ENCODE measurements around the gene ZP3. TPM values are rescaled to one million over a fixed set of nuclear protein-coding genes. Genes with fewer than 3 reads are reported as not detected.
A peak's percentile ranks its signal among the peaks of the same experiment; 100 is the strongest.
"Not testable (repeated sequence)": the region's sequence is repeated elsewhere in the genome, so short reads cannot be mapped to it uniquely, and the experiment has no call there.

ZP3 gene
- total RNA-seq, 1 donor from 2014 or later, result 6.0 TPM

DNA sequence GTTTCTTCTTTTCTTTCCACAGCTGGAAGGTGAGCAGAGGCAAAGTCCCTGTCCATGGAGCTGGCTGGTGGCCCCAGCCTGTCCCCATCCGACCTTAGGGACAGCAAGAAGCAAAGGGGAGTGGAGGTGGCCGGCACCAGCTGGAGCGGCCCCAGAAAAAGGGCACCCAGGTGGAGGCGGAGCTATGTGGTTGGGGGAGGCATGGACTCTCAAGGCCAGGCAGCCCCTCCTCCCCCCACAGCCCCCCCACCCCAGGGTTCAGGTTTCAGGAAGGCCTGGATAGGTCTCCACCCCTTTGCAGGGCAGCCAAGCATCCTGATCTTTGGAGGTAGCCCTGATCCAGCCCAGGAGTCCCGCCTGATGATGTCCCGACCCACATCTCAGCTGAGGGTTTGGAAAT lies 15.2 kb upstream of the ZP3 start, which contains the start of gene SSC4D:
Gene SSC4D, minus strand, starts transcription at position 161 of the 400 bp plus-strand sequence. CDS start 5,258 bp downstream, outside the sequence.
- no peaks in the 10 kb centered on the region for H3K27me3 ChIP-seq (ENCODE audit: control insufficient read depth, insufficient read depth, low read length)
- H3K4me3 ChIP-seq (ENCODE audit: low read depth, low read length), result peak within 1 kb of the TSS; percentile 9
- H3K36me3 ChIP-seq (ENCODE audit: control insufficient read depth, insufficient read depth, low read length), result no peaks in the 10 kb centered on the region
- DNase-seq (ENCODE audit: low read depth), result no peak
- TF ChIP-seq, protein P1, sequence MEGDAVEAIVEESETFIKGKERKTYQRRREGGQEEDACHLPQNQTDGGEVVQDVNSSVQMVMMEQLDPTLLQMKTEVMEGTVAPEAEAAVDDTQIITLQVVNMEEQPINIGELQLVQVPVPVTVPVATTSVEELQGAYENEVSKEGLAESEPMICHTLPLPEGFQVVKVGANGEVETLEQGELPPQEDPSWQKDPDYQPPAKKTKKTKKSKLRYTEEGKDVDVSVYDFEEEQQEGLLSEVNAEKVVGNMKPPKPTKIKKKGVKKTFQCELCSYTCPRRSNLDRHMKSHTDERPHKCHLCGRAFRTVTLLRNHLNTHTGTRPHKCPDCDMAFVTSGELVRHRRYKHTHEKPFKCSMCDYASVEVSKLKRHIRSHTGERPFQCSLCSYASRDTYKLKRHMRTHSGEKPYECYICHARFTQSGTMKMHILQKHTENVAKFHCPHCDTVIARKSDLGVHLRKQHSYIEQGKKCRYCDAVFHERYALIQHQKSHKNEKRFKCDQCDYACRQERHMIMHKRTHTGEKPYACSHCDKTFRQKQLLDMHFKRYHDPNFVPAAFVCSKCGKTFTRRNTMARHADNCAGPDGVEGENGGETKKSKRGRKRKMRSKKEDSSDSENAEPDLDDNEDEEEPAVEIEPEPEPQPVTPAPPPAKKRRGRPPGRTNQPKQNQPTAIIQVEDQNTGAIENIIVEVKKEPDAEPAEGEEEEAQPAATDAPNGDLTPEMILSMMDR (IDR thresholded peaks at IDR 0.05; ENCODE audit: insufficient read depth, low read length, poor library complexity, severe bottlenecking), result no peak

DNA sequence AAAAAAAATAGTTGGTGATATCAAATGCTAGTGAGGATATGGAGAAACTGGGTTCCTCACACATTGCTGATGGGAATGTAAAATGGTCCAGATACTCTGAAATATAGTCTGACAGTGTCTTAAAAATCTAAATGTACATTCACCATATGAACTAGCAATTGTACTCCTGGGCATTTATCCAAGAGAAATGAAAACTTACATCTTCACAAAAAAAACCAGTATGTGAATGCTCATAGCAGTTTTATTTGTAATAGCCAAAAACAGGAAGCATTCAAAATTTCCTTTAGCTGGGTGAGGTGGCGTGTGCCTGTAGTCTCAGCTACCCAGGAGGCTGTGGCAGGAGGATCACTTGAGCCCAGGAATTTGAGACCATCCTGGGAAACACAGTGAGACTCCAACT lies 13.1 kb upstream of the ZP3 start:
- Histone ChIP-seq H3K4me3 (ENCODE audit: low read depth, low read length) (no peak overlapping the region), H3K27me3 (ENCODE audit: control insufficient read depth, insufficient read depth, low read length) (no peaks in the 10 kb centered on the region), H3K36me3 (ENCODE audit: control insufficient read depth, insufficient read depth, low read length) (no peaks in the 10 kb centered on the region)
- DNase-seq (ENCODE audit: low read depth), result no peak
- TF ChIP-seq, protein P1 (IDR thresholded peaks at IDR 0.05; ENCODE audit: insufficient read depth, low read length, poor library complexity, severe bottlenecking), result no peak

DNA sequence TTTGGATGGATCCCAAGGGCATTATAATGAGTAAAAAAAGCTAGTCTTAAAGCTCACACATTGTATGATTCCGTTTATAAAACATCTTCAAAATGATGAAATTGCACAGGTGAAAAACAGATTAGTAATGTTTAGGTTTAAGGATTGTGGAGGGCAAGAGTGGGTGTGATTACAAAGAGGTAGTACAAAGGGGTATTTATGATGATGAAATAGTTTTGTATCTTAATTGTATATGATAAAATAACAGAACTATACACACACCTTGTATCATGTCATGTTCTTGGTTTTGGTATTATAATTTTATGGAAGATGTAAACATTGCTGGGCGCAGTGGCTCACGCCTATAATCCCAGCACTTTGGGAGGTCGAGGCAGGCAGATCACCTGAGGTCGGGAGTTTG lies 12.5 kb upstream of the ZP3 start:
- Histone ChIP-seq H3K4me3 (ENCODE audit: low read depth, low read length) (no peak overlapping the region), H3K36me3 (ENCODE audit: control insufficient read depth, insufficient read depth, low read length) (no peaks in the 10 kb centered on the region), H3K27me3 (ENCODE audit: control insufficient read depth, insufficient read depth, low read length) (no peaks in the 10 kb centered on the region)
- DNase-seq (ENCODE audit: low read depth), result no peak
- TF ChIP-seq, protein P1 (IDR thresholded peaks at IDR 0.05; ENCODE audit: insufficient read depth, low read length, poor library complexity, severe bottlenecking), result no peak

DNA sequence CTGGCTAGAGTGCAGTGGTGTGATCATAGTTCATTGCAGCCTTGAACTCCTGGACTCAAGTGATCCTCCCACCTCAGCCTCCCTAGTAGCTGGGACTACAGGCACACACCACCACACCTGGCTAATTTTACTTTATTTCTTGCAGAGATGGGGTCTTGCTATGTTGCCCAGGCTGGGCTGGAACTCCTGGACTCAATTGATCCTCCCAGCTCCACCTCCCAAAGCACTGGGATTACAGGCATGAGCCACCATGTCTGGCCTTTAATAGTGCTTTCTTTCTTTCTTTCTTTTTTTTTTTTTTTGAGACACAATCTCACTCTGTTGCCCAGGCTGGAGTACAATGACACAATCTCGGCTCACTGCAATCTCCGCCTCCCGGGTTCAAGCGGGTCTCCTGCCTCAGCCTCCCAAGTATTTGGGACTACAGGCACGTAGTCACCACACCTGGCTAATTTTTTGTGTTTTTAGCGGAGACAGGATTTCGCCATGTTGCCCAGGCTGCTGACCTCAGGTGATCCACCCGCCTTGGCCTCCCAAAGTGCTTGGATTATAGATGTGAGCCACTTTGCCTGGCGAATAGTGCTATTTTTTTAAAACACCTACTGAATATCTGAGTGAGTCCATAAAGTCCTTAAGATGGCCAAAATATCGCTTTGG lies 7.0 kb upstream of the ZP3 start:
- not testable (repeated sequence) for H3K4me3 ChIP-seq (ENCODE audit: low read depth, low read length); H3K27me3 ChIP-seq (ENCODE audit: control insufficient read depth, insufficient read depth, low read length); H3K36me3 ChIP-seq (ENCODE audit: control insufficient read depth, insufficient read depth, low read length); DNase-seq (ENCODE audit: low read depth)

DNA sequence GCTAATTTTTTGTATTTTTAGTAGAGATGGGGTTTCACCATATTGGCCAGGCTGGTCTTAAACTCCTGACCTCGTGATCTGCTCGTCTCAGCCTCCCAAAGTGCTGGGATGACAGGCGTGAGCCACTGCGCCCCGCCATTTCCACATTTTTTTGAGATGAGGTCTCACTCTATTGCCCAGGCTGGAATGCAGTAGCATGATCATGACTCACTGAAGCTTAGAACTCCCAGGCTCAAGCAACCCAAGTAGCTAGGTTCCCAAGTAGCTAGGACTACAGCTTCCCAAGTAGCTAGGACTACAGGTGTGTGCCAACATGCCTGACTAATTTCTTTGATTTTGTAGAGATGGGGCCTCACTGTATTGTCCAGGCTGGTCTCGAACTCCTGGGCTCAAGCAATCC lies 3.7 kb upstream of the ZP3 start:
- DNase-seq (ENCODE audit: low read depth), result peak; percentile 96
- not testable (repeated sequence) for H3K27me3 ChIP-seq (ENCODE audit: control insufficient read depth, insufficient read depth, low read length); H3K36me3 ChIP-seq (ENCODE audit: control insufficient read depth, insufficient read depth, low read length)

DNA sequence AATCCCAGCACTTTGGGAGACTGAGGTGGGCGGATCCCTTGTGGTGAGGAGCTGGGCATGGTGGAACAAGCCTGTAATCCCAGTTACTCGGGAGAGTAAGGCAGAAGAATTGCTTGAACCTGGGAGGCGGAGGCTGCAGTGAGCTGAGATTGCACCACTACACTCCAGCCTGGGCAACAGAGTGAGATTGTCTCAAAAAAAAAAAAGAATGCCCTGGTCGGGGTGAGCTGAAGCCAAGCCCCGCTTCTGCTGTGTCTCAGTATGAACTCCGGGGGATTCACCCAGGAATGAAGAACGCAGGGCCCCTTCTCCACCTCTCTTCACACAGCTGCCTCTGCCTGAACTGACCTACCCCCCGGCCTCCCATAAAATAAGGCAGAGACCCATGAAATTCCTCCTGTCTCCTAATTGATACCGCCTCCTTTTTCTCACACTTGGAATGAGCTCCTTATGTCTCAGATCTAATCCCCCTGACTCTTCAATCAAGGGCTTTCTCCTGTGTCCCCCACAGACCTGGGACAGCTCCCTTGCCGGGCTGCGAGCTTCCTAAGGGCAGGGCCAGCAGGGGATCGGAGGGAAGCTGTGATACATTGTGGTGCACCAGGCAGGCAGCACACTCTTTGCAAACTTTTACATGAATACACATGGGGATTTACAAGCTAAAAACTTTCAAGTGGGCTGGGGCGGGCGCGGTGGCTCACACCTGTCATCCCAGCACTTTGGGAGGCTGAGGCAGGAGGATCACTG lies 911 bp upstream of the ZP3 start:
- Histone ChIP-seq H3K36me3 (ENCODE audit: control insufficient read depth, insufficient read depth, low read length) (no peaks in the 10 kb centered on the region), H3K4me3 (ENCODE audit: low read depth, low read length) (no peak overlapping the region), H3K27me3 (ENCODE audit: control insufficient read depth, insufficient read depth, low read length) (no peaks in the 10 kb centered on the region)
- DNase-seq (ENCODE audit: low read depth), result peak; percentile 29
- TF ChIP-seq, protein P1 (IDR thresholded peaks at IDR 0.05; ENCODE audit: insufficient read depth, low read length, poor library complexity, severe bottlenecking), result no peak

More for the DNA sequence above, 3.7 kb upstream of the ZP3 start:
- H3K4me3 ChIP-seq (ENCODE audit: low read depth, low read length), result not testable (repeated sequence)
